Liver (tissue), 3 donors: ENCODE results near the gene GATAD2B.

Experiments
- CTCF ChIP-seq: fragments of 150-350 bp; IDR thresholded peaks from 2 replicates; pipeline ENCODE4 v1.5.1; 2017; ENCODE audit warnings: improper control_type of control experiment, low read depth, low read length; ENCODE audit not compliant: missing input control
- JUND ChIP-seq, 2 donors: IDR thresholded peaks; 2 replicates each; pipeline ENCODE4 v1.6.1; 2016; ENCODE audit warnings: antibody characterized with exemption in 2 of 2
- RAD21 ChIP-seq, 2 donors: IDR thresholded peaks; 2 replicates each; pipeline ENCODE4 v1.6.1; 2016; ENCODE audit warnings: antibody characterized with exemption in 2 of 2, mild to moderate bottlenecking in 2 of 2
- SP1 ChIP-seq: IDR thresholded peaks from 2 replicates; pipeline ENCODE4 v1.6.1; 2018; ENCODE audit warnings: antibody characterized with exemption, mild to moderate bottlenecking
- donor health status: healthy.
- donor health status: healthy.

- TF ChIP-seq CTCF, result no peak
- TF ChIP-seq RAD21 (IDR thresholded peaks at IDR 0.05), result no peak
- no peak for TF ChIP-seq SP1
- TF ChIP-seq JUND (IDR thresholded peaks at IDR 0.05), result no peak
Measured at GRCh38 chr1:153792631-153793041, 130.1 kb downstream of the GATAD2B start.
